DMS153 (cell line): ENCODE data around the gene AUH.

Source experiments
- DNase-seq: peaks from one replicate; lab custom pipeline; 2025; lab: John Stamatoyannopoulos, UW

Gene AUH

DNA sequence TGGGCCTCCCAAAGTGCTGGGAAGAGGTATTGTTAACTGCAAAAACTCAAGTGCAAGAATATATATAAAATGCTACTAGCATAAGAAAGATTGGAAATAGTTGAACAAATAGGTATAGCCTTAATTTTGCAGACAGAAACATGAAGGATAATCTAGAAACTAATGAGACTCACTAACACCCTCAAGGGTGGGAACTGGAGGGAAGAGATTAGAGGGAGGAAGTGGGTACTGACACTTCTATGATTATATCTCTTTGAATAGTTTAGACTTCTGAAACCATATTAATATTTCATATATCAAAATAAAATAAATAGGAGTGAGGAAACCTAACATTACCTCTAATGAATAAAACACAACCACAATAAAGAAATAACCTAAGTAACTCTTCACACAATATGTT, 23.0 kb downstream of the AUH start:
- DNase-seq = no peak

GRCh38 chr9:91336786-91337185, 24.9 kb downstream of the AUH start:
- no peak for DNase-seq

GRCh38 chr9:91334053-91334452, 27.7 kb downstream of the AUH start:
- no peak for DNase-seq

- no peak for DNase-seq
Observed at GRCh38 chr9:91333551-91333950, 28.2 kb downstream of the AUH start.

DNA sequence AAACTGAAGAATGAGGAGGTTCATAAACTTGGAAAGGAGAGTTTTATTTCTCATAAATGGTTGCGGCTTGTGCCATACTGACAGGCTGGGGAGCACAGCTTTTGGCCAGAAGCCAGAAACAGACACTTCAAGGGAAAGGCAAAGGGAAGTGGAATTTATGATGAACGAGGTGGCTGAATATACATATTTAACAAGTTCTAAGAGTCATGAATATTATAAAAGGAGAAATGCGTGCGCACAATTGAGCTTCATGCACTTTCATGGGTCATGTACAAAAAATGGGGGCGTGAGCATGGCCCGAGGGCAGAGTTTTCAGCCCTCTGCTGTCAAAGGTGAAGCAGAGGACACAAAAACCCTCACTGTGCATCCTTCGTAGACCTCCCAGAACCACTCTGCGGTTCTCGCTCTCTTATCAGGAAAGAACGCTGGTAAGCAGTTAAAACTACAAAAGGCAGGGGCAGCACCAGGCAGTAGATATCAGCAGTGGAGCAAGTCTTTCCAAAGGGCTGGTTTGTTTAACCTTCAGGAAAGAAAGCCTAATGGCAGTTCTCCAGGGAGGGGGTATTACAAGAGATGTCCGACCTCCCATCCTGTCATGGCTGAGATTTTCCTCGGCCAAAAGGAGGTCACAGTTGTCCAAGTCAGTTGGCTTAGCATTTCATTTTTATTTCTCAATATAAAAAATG, 29.0 kb downstream of the AUH start:
- DNase-seq = no peak

- DNase-seq = no peak
Observed at GRCh38 chr9:91331849-91332248, 29.9 kb downstream of the AUH start.

- DNase-seq = no peak
Observed at GRCh38 chr9:91328186-91328585, 33.5 kb downstream of the AUH start.

GRCh38 chr9:91321691-91322090, 40.0 kb downstream of the AUH start:
- no peak for DNase-seq

DNA sequence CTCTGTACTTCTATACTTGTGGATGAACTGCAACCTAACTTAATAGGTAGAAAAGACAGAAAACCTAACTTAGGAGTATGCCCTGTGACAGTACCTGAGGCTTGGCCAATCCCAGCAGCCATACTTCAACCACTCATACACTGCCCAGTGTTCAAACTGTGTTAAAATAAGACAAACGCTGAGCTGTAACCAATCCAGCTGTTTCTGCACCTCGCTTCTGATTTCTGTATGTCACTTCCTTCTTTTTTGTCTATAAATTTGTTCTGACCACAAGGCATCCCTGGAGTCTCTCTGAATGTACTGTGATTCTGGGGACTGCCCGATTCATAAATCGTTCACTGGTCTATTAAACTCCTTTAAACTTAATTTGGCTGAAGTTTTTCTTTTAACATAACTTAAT, 41.4 kb downstream of the AUH start:
- no peak for DNase-seq

DNA sequence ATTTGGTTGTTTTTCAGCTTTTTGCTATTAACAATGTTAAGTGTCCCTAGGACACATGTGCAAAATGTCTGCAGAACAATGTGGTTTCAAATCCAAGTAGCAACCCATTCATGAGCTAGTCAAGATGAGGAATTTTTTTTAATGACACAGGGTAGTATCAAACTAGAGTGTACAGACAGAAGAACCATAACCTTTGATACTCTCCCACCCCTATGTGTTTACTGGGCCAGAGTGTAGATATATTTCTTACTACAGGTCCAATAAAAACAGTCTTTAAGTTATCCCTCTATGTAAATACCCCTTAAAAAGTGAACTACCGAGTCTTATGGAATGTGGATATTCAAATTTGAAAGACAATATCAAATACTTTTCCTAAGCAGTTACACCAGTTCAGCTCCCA, 45.6 kb downstream of the AUH start:
- DNase-seq = no peak

DNA sequence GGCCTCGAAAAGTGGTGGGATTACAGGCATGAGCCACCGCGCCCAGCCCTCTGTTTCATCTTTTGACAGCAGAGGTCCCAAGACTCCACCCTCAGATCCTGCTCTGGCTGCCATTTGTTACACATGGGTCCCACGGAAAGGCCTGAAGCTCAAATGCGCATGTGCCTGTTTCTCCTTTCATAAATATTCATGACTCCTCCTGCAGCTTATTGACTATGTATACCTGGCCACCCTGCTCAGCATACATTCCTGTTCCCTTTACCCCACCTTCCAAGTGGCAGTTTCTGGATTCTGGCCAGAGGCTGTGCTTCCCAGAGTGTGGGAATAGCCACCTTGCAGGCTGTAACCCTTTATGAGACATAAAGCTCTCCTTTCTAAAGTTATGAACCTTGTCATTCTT, 46.5 kb downstream of the AUH start:
- DNase-seq = no peak

DNA sequence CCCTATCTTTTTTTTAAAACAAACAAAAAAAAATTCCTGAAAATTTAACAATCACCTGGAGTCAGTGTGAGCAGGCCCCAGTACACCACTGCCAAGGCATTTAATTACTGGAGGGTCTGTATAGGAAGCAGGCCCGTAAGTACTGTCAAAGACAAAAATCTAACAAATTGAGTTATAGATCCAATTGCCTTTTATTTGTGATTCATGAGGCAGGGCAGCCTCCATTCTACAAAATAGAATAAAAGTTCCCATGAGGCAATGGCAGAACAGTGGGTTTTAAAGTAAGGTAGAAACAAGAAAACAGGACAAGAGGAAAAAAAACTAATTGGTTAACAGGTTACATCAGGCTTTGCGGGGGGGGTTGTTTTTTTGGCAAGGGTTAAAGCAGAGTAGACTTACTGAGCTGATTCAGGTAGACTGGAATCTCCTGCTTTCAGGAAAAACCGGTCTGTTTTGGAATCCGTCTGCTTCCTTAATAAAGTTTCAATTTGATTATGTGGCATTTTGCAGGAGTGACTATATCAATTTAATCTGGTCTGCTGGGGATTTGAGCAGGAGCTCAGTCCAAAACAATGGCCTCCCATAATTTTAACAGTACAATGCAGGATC, 48.9 kb downstream of the AUH start:
- no peak for DNase-seq

- DNase-seq = no peak
Observed at GRCh38 chr9:91310037-91310436, 51.7 kb downstream of the AUH start.

- DNase-seq = no peak
Observed at GRCh38 chr9:91308191-91308590, 53.5 kb downstream of the AUH start.

GRCh38 chr9:91307279-91307678, 54.4 kb downstream of the AUH start:
- no peak for DNase-seq

DNA sequence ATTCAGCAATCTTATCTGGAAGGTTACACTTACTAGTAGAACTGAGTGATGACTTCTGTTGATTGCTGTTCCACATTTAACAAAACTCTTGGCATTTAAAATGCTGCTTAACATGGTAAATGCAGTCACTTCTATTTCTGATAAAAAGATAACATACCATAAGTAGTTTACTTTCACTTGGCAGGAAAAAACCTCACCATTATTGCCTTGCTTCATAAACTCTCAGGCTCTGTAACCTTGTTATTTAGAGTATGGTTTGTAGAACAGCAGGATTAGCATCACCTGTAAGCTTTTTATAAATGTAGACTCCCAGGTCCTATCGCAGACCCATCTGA, 55.5 kb downstream of the AUH start:
- no peak for DNase-seq

DNA sequence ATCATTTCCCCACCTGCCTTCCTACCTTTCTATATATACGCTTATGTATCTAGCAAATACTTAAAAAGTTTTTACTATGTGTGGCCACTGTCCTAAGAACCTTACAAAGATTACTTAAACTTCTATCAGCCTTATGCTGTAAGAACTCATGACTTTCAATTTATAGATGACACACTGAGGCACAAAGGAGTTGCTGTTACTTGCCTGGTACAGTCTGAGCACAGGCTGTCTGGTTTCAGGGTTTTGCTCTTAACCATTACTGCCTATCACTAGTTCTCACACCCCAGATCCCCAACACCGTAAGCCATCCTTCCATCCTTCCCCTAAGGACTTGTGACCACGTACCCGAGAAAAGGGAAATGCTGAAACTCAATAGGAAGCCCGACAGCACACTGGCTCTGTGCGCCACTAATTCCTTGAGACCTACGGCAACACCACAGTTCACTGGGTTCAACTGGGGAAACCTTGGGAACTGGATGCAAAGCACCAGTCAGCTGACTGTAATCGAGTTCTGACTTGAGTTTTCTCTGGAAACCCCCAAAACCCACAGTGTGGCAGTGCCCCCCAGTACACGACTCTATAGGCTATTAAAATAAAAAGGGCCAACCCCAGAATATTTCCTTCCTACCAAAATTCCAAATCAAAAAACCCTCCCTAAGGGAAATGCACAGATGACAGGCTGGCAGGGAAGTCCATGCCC, 56.0 kb downstream of the AUH start:
- DNase-seq = no peak

- DNase-seq = no peak
Observed at GRCh38 chr9:91303741-91304415, 57.8 kb downstream of the AUH start.

DNA sequence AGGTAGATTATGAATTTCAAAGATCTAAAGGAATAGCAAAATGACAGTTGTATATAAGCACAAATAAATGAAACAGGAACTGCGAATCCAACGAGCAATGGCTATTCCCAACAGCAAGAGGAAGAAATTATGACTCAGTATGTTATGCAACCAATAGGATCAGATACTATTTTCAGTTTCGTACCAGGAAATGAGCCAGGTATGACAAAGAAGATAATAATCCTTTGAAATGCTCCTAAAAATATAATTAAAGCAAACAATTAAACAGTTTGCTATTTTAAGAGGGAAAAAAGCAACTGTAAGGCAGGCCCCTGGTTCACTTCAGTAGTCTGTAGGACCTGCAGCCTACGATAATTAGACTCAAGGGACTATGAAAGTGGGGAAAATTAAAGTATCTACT, 58.9 kb downstream of the AUH start:
- DNase-seq = no peak

DNA sequence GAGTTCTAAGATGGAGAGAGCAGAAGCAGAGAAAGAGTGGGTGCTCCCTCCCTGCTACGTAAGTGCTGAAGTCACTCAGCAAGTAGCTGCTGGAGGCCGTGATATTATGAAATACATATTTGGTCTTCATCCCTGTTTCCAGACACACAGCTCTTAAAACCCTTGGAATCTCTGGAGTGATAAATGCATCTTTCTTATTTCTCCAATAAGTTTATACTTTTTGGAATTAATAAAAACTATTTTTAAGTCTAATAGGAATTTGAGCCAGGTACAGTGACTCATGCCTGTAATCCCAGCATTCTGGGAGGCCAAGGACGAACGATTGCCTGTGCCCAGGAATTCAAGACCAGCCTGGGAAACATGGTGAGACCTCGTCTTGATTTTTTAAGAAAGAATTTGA, 60.6 kb downstream of the AUH start:
- no peak for DNase-seq

- no peak for DNase-seq
Observed at GRCh38 chr9:91298311-91298710, 63.4 kb downstream of the AUH start.

DNA sequence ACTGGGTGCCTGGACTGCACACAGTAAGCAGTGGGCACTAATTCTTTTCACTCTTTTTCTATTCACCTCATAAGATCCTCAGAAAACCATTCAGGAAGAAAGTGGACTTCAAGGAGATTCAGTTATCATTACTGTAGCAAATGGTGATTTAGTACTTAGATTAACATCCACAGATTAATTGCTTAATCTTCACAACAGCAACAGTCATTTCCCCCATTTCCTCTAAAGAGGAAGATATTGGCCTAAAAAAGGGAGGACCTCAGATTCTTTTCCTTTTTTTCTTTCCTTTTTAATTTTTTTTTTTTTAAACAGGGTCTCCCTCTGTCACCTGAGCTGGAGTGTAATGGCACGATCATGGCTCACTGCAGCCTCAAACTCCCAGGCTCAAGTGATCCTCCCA, 64.4 kb downstream of the AUH start:
- no peak for DNase-seq

GRCh38 chr9:91296354-91296753, 65.4 kb downstream of the AUH start:
- DNase-seq = no peak
